Lung (tissue), 12 donors: ENCODE measurements around the gene FEM1B. TPM values are rescaled to one million over a fixed set of nuclear protein-coding genes. Genes with fewer than 3 reads are reported as not detected.
A peak's percentile ranks its signal among the peaks of the same experiment; 100 is the strongest.

Source experiments
- ATAC-seq: fragments of 200-7000 bp; cut with Tn5 transposase; one replicate; pipeline ENCODE4 v1.9.1; 2020; ENCODE audit warnings: moderate number of reproducible peaks; ENCODE audit not compliant: insufficient read depth, low FRiP score
- DNase-seq, 3 donors: peaks; one replicate each; pipeline ENCODE4 v3.0.0-alpha.2; 2013 to 2017
- H3K27ac ChIP-seq, 2 donors: one replicate each; pipeline ENCODE4 v1.5.1; 2013; ENCODE audit warnings: mild to moderate bottlenecking in 2 of 2, moderate library complexity in 2 of 2, control low read depth in 1 of 2, inconsistent platforms in 1 of 2, low read depth in 1 of 2, low read length in 1 of 2
- H3K27me3 ChIP-seq, 3 donors: one replicate each; pipeline ENCODE4 v1.5.1; 2013; ENCODE audit warnings: low read length in 2 of 3; ENCODE audit not compliant: control insufficient read depth in 3 of 3, insufficient read depth in 3 of 3
- H3K36me3 ChIP-seq, 4 donors: one replicate each; pipeline ENCODE4 v1.5.1; 2013; ENCODE audit warnings: low read length in 4 of 4, mild to moderate bottlenecking in 1 of 4, moderate library complexity in 1 of 4; ENCODE audit not compliant: control insufficient read depth in 4 of 4, insufficient read depth in 4 of 4
- H3K4me1 ChIP-seq, 5 donors: one replicate each; pipeline ENCODE4 v1.5.1; 2013; ENCODE audit warnings: low read length in 5 of 5, mild to moderate bottlenecking in 2 of 5, moderate library complexity in 1 of 5; ENCODE audit not compliant: control insufficient read depth in 5 of 5, insufficient read depth in 5 of 5
- H3K4me3 ChIP-seq: one replicate; pipeline ENCODE4 v1.5.1; 2013; ENCODE audit warnings: mild to moderate bottlenecking, control low read depth, moderate library complexity
- H3K9ac ChIP-seq, 2 donors: one replicate each; pipeline ENCODE4 v1.5.1; 2013; ENCODE audit warnings: low read length in 2 of 2, control low read depth in 1 of 2; ENCODE audit not compliant: insufficient read depth in 1 of 2
- H3K9me3 ChIP-seq, 4 donors: one replicate each; pipeline ENCODE4 v1.5.1; 2013; ENCODE audit warnings: low read length in 3 of 4, mild to moderate bottlenecking in 1 of 4, moderate library complexity in 1 of 4; ENCODE audit not compliant: control insufficient read depth in 4 of 4, insufficient read depth in 3 of 4
- CTCF ChIP-seq: IDR thresholded peaks from 2 replicates; pipeline ENCODE4 v1.5.1; 2012; ENCODE audit warnings: mild to moderate bottlenecking; ENCODE audit errors: control extremely low read depth, extremely low read depth
- WGBS, 2 donors: extraction: QIAGEN DNeasy Blood & Tissue Kit; methylation state at CpG; one replicate each; pipeline ENCODE4 v1.1.7; 2013; 5-methylcytosine and 5-hydroxymethylcytosine counted together
- polyA plus RNA-seq, 2 donors: library from polyadenylated mRNA; stranded (reverse); fragments of 200-250 nt; gene quantifications; one replicate each; pipeline ENCODE4 v1.2.1, GENCODE V29; 2013
- total RNA-seq, 2 donors: library from RNA; depleted of rRNA in 1 of 2; stranded (reverse); fragments of >200 nt in 1 of 2; gene quantifications; one replicate each; pipeline ENCODE4 v1.2.1, GENCODE V29; 2014 to 2021
- donor health status: control.
- donor health status: control.
- donor health status: Bipolar disorder and iron deficiency.
- donor health status: healthy.
- donor health status: DM: yes; HTN: yes; CAD: no.

The FEM1B gene
- total and polyA plus RNA-seq, 4 donors = 8.1 to 57.7 (median 30.5) TPM

DNA sequence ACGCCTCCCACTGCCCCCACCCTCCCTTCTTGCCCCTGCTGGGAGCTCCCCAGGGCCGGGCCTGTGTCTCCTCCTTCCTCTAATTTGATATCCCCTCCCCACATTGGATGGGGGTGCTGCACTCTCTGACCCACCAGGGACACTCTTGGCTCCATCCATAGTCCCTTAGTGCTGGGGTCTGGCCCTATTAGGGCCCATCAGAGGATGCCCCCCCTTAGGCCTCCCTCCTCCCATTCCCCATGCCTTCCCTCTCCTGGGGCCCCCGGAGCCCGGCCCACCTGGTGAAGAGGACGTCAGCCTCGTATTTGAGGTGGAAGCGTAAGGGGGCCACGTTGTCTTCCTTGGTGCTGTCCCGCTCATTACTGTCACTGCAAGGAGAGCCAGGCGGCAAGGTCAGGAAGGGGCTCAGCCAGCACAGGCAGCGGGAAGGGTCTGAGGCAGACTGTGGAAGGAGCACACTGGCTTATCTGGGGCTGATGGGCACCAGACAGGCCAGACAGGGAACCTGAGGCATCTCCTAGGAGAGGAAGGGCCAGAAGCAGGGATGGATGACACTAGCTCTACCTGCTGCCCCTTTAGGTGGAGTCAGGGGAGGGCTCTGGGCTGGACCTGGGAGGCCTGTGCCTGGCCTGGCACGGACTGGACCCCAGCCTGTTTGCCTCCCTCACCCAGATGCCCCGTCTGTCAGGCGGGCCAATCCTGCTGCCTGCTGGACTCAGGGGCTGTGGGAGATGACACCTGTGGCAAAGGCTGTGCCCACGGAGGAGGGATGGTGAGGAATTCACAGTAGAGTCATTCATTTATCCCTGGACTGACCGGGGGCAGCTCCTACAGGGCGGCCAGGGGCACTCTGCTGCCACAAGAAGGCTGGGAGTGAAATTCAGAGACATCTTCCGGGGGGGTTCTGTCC lies 36.2 kb downstream of the FEM1B start:
- Histone ChIP-seq H3K4me1 (peaks cover 0 to 9% (median 0%) of the 10 kb centered on the region in 5 donors), H3K27me3 (no peaks in the 10 kb centered on the region), H3K4me3 (no peak overlapping the region), H3K9me3 (no peaks in the 10 kb centered on the region), H3K27ac (no peak overlapping the region), H3K9ac (no peak overlapping the region), H3K36me3 (no peaks in the 10 kb centered on the region)
- 88 to 90% methylated on average over 18 of the region's 18 CpGs for WGBS, 2 donors
- ATAC-seq (no peak), DNase-seq (peak in 1 of 3 donors; percentile 2)
- TF ChIP-seq CTCF = no peak

- ATAC-seq (no peak), DNase-seq (peak; percentile 48 to 60 (median 48))
- Histone ChIP-seq H3K9ac (no peak overlapping the region), H3K4me3 (no peak overlapping the region), H3K36me3 (no peaks in the 10 kb centered on the region), H3K27me3 (no peaks in the 10 kb centered on the region), H3K4me1 (peaks cover 0 to 9% (median 0%) of the 10 kb centered on the region in 5 donors), H3K27ac (no peak overlapping the region), H3K9me3 (no peaks in the 10 kb centered on the region)
- 78 to 95% methylated on average over 11 of the region's 11 CpGs for WGBS, 2 donors
- no peak for TF ChIP-seq CTCF
Measured at GRCh38 chr15:68314563-68314962, 37.0 kb downstream of the FEM1B start.

- H3K27me3 ChIP-seq = no peaks in the 10 kb centered on the region
- WGBS, 2 donors = 84 to 91% methylated on average over 1 of the region's 1 CpG
- H3K4me3 ChIP-seq = no peak overlapping the region
- ATAC-seq = no peak
- TF ChIP-seq CTCF = no peak
- H3K9me3 ChIP-seq = no peaks in the 10 kb centered on the region
- DNase-seq = no peak
- no peaks in the 10 kb centered on the region for H3K36me3 ChIP-seq
- peaks cover 0 to 9% (median 0%) of the 10 kb centered on the region in 5 donors for H3K4me1 ChIP-seq
- no peak overlapping the region for H3K9ac ChIP-seq
- no peak overlapping the region for H3K27ac ChIP-seq
Measured at GRCh38 chr15:68315035-68315434, 37.5 kb downstream of the FEM1B start.
